Hepatocyte (in vitro differentiated cells): ENCODE data around the gene SLAMF7. TPM values are rescaled to one million over a fixed set of nuclear protein-coding genes. Genes with fewer than 3 reads are reported as not detected.
"Not testable (repeated sequence)": the region's sequence is repeated elsewhere in the genome, so short reads cannot be mapped to it uniquely, and the experiment has no call there.

Experiments
- DNase-seq: peaks from one replicate; pipeline ENCODE4 v3.0.0-alpha.2; 2016; ENCODE audit warnings: low spot score
- H2AFZ ChIP-seq: fragments of 200-600 bp; sonication (generic); 2 replicates; pipeline ENCODE4 v1.6.0; 2016; ENCODE audit warnings: antibody characterized with exemption, mild to moderate bottlenecking
- H3K27ac ChIP-seq: fragments of 200-600 bp; sonication (generic); 2 replicates; pipeline ENCODE4 v1.5.1; 2016; ENCODE audit warnings: mild to moderate bottlenecking
- H3K27me3 ChIP-seq: fragments of 200-600 bp; sonication (generic); 2 replicates; pipeline ENCODE4 v1.6.1; 2016
- H3K36me3 ChIP-seq: fragments of 200-600 bp; sonication (generic); replicated peaks from 2 replicates; pipeline ENCODE4 v1.5.1; 2016; ENCODE audit warnings: low read depth; ENCODE audit not compliant: insufficient read depth
- H3K4me1 ChIP-seq: fragments of 200-600 bp; sonication (generic); 2 replicates; pipeline ENCODE4 v1.5.1; 2016; ENCODE audit warnings: mild to moderate bottlenecking, moderate library complexity; ENCODE audit not compliant: insufficient read depth
- H3K4me2 ChIP-seq: fragments of 200-600 bp; sonication (generic); 2 replicates; pipeline ENCODE4 v1.6.0; 2016
- H3K4me3 ChIP-seq: fragments of 200-600 bp; sonication (generic); 2 replicates; pipeline ENCODE4 v1.5.1; 2016; ENCODE audit warnings: mild to moderate bottlenecking
- H3K79me2 ChIP-seq: fragments of 200-600 bp; sonication (generic); 2 replicates; pipeline ENCODE4 v1.6.0; 2017; ENCODE audit warnings: mild to moderate bottlenecking
- H3K9me2 ChIP-seq: fragments of 200-600 bp; sonication (generic); replicated peaks from 2 replicates; pipeline ENCODE4 v1.6.0; 2017; ENCODE audit warnings: mild to moderate bottlenecking; ENCODE audit not compliant: insufficient read depth
- H3K9me3 ChIP-seq: fragments of 200-600 bp; sonication (generic); 2 replicates; pipeline ENCODE4 v1.5.1; 2016; ENCODE audit warnings: low read depth, mild to moderate bottlenecking
- H4K20me1 ChIP-seq: fragments of 200-600 bp; sonication (generic); 2 replicates; pipeline ENCODE4 v1.6.0; 2016; ENCODE audit warnings: mild to moderate bottlenecking; ENCODE audit not compliant: insufficient read depth, poor library complexity, severe bottlenecking
- CTCF ChIP-seq: fragments of 200-600 bp; sonication (generic); IDR thresholded peaks from 2 replicates; pipeline ENCODE4 v1.5.1; 2016; ENCODE audit warnings: antibody characterized with exemption, mild to moderate bottlenecking; ENCODE audit not compliant: poor library complexity
- EZH2 ChIP-seq: fragments of 200-600 bp; sonication (generic); IDR thresholded peaks from 2 replicates; pipeline ENCODE4 v1.6.1; 2016; ENCODE audit warnings: antibody characterized with exemption, mild to moderate bottlenecking, borderline replicate concordance
- EZH2phosphoT487 ChIP-seq: fragments of 200-600 bp; sonication (generic); IDR thresholded peaks from one replicate; pipeline ENCODE4 v1.6.1; 2018; ENCODE audit warnings: antibody characterized with exemption, mild to moderate bottlenecking, low read depth, moderate library complexity; ENCODE audit not compliant: unreplicated experiment, severe bottlenecking
- WGBS: methylation state at CpG from one replicate; pipeline ENCODE4 v1.1.6; 2016; ENCODE audit warnings: low lambda C conversion rate; ENCODE audit errors: missing lambda C conversion rate; 5-methylcytosine and 5-hydroxymethylcytosine counted together
- polyA plus RNA-seq: library from polyadenylated mRNA; unstranded; fragments of >200 nt; fragmentation: Nextera tagmentation; extraction: Ambion mirVana; gene quantifications from 2 replicates; pipeline ENCODE4 v1.2.1, GENCODE V29; 2016
- total RNA-seq: library from RNA; depleted of rRNA; stranded (reverse); fragments of >200 nt; gene quantifications from 2 replicates; pipeline ENCODE4 v1.2.3, GENCODE V29; 2014

The SLAMF7 gene
- total and polyA plus RNA-seq, 2 experiments from 2014 or later, result 0.07 TPM; not detected in 1

- DNase-seq, result no peak
- Histone ChIP-seq H3K4me3 (no peak overlapping the region), H3K4me1 (peaks cover 14% of the 10 kb centered on the region), H4K20me1 (no peaks in the 10 kb centered on the region), H3K9me2 (no peaks in the 10 kb centered on the region), H3K9me3 (no peaks in the 10 kb centered on the region), H2AFZ (peak overlapping the region; percentile 65), H3K27me3 (no peaks in the 10 kb centered on the region), H3K79me2 (no peaks in the 10 kb centered on the region), H3K36me3 (no peaks in the 10 kb centered on the region), H3K27ac (peak overlapping the region; percentile 88), H3K4me2 (peak overlapping the region; percentile 35)
- 89% methylated on average over 9 of the region's 9 CpGs for WGBS
- no peak for TF ChIP-seq EZH2phosphoT487
- TF ChIP-seq CTCF, result no peak
- TF ChIP-seq EZH2, result no peak
These were observed 43.1 kb downstream of the SLAMF7 start for GRCh38 chr1:160781914-160782689.

GRCh38 chr1:160782988-160783765 lies 44.1 kb downstream of the SLAMF7 start:
- H3K36me3 ChIP-seq, H3K27ac ChIP-seq, H4K20me1 ChIP-seq, H2AFZ ChIP-seq, H3K9me3 ChIP-seq, H3K27me3 ChIP-seq, DNase-seq, H3K79me2 ChIP-seq, H3K4me3 ChIP-seq, H3K9me2 ChIP-seq, H3K4me2 ChIP-seq: not testable (repeated sequence)
- peaks cover 14% of the 10 kb centered on the region for H3K4me1 ChIP-seq
- WGBS, result 89% methylated on average over 22 of the region's 25 CpGs

- H3K27me3 ChIP-seq, result no peaks in the 10 kb centered on the region
- H3K9me3 ChIP-seq, result no peaks in the 10 kb centered on the region
- H3K36me3 ChIP-seq, result no peaks in the 10 kb centered on the region
- no peaks in the 10 kb centered on the region for H3K79me2 ChIP-seq
- H3K27ac ChIP-seq, result no peak overlapping the region
- H3K4me3 ChIP-seq, result no peak overlapping the region
- H3K9me2 ChIP-seq, result no peaks in the 10 kb centered on the region
- no peak for DNase-seq
- TF ChIP-seq EZH2phosphoT487 (no peak), EZH2 (no peak), CTCF (no peak)
- no peaks in the 10 kb centered on the region for H4K20me1 ChIP-seq
- H3K4me2 ChIP-seq, result no peak overlapping the region
- H2AFZ ChIP-seq, result no peak overlapping the region
- no peaks in the 10 kb centered on the region for H3K4me1 ChIP-seq
- 86% methylated on average over 11 of the region's 11 CpGs for WGBS
These were observed 50.1 kb downstream of the SLAMF7 start for GRCh38 chr1:160789051-160789701.
